ENCODE measurements around the gene SND1.
A peak's percentile ranks its signal among the peaks of the same experiment; 100 is the strongest.
"Not testable (repeated sequence)": the region's sequence is repeated elsewhere in the genome, so short reads cannot be mapped to it uniquely, and the experiment has no call there.

The SND1 gene

GRCh38 chr7:127652333-127653248, 597 bp downstream of the SND1 start:
- peak; percentile 32 for DNase-seq

- no peak for DNase-seq
Observed at GRCh38 chr7:127653396-127653795, 1.4 kb downstream of the SND1 start.

GRCh38 chr7:127654404-127655394, 2.7 kb downstream of the SND1 start:
- no peak for DNase-seq

GRCh38 chr7:127655720-127656119, 3.7 kb downstream of the SND1 start:
- no peak for DNase-seq

DNA sequence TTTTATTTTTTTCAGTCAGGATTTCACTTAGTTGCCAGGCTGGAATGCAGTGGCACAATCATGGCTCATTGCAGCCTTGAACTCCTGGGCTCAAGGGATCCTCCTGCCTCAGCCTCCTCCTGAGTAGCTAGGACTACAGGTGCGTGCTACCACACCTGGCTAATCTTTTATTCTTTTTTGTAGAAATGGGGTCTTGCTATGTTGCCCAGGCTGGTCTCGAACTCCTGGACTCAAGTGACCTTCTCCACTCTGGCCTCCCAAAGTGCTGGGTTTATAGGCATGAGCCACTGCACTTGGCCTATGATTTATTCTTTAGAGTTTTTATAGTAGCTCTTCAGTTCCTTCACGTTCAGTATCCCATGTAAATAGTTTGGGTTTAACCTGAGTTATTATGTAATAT, 5.5 kb downstream of the SND1 start:
- DNase-seq, result no peak

GRCh38 chr7:127658970-127659630, 7.1 kb downstream of the SND1 start:
- no peak for DNase-seq

DNA sequence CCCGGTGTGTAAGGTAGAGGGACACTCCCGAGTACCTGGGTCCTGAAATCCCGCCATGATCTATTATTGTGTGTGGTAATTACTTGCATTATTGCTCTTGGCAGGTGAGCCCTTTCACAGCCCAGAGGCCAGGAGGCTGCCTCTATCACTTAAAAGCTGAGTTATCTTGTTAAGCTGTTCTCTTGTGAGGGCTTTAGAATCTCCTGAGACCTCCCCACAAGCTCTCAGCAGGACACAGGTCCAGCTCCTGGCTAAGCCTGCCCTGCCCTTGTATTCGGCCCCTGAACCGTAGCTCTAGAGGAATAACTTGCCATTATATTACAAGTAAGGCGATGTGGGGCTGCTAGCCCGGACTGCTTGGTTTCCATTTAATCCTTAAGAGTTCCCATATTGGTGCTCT, 13.9 kb downstream of the SND1 start:
- DNase-seq, result no peak

- no peak for DNase-seq
Observed at GRCh38 chr7:127666602-127667001, 14.6 kb downstream of the SND1 start.

DNA sequence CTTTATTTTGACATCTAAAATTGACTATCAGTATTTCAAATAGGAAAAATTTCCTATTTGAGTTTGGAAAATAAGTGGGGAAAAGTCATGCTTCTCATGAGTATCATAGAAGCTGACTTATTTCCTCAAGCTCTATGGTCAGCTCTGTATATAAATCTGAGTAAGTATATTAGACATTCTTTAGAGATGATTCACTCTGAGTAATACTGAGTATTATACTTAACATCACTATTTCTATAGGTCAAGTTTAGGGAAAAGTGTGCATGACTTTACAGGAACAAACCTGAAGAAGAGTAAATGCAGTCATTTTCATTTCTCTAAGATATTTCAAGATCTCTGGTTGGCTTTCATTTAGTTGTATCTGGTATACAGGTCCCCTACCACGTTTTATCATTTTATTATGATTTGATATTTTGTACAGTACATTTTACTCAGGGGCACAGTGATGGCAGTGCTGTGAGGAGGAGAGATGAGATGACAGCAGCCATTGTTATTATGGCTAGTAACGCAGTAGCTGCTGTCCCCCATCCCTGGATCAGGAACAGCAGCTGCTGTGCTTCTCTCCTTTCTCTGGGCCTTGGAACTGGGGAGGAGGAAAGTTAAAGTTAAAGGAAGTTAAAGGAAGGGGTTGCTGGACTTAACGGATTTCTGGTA, 15.2 kb downstream of the SND1 start:
- peak; percentile 70 for DNase-seq

- peak; percentile 59 for DNase-seq
Observed at GRCh38 chr7:127667759-127668530, 16.0 kb downstream of the SND1 start.

GRCh38 chr7:127671341-127671740, 19.3 kb downstream of the SND1 start:
- DNase-seq, result no peak

DNA sequence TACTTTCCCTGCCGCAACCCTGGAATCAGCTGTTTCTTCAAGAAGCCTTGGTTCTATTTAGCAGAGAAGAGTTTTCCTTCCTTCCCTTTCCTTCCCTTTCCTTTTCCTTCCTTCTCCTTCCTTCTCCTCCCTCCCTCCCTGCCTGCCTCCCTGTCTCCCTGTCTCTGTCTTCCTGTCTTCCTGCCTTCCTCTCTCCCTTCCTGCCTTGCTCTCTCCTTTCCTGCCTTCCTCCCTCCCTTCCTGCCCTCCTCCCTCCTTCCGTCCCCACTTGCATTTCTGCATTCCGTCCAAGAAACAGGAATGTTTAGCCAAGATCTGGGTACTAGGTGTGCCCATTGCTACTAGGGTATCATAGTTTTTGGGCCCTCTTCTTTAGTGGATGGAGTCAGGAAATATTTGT, 21.9 kb downstream of the SND1 start:
- no peak for DNase-seq

GRCh38 chr7:127674361-127674760, 22.4 kb downstream of the SND1 start:
- DNase-seq, result no peak

DNA sequence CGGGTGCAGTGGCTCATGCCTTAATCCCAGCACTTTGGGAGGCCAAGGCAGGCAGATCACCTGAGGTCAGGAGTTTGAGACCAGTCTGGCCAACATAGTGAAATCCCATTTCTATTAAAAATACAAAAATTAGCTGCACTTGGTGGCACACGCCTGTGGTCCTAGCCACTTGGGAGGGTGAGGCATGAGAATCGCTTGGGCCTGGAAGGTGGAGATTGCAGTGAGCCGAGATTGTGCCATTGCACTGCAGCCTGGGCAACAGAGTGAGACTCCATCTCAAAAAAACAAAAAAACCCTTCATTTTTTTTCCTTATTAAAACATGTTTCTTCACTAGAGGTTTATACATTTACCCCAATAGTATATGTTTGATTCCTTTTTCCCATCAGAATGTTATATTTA, 22.9 kb downstream of the SND1 start:
- not testable (repeated sequence) for DNase-seq

- DNase-seq, result no peak
Observed at GRCh38 chr7:127675721-127676120, 23.7 kb downstream of the SND1 start.

GRCh38 chr7:127677433-127678230, 25.6 kb downstream of the SND1 start:
- no peak for DNase-seq

DNA sequence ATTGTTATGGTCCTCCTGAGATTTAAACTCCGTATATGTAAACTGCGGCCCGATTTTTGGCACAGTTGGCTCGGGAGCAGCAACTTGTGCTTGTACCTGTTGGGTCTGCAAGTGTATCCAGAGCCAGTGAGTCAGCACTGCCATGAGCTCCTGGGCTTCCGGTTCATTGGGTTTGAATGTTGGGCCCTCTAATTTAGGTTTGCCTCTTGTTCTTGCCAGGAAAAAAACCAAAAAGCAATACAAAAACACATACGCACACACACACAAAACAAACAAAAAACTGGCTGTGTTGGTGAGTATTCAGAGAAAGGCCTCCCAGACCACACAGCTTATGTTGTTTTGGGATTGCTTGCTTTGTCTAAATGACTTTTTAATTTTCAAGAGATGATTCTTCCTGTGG, 26.3 kb downstream of the SND1 start:
- no peak for DNase-seq

GRCh38 chr7:127678947-127679346, 27.0 kb downstream of the SND1 start:
- DNase-seq, result peak; percentile 44

DNA sequence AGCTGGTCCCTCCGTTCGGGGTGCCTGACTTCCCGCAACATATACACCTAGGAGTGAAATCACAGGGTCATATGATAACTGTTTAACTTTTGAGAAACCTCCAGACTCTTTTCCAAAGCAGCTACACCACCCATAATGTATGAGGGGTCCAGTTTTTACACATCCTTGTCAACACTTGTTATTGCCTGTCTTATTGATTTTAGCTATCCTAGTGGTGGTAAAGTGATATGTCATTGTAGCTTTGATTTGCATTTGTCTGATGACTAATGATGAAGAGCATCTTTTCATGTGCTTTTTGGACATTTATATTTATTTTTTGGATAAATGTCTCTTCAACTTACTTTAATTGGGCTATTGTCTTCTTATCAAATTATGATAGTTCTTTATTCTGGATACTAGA, 29.0 kb downstream of the SND1 start:
- DNase-seq, result no peak

- DNase-seq, result no peak
Observed at GRCh38 chr7:127682140-127682539, 30.1 kb downstream of the SND1 start.
